ENCODE results near the gene KIAA0232. TPM values are rescaled to one million over a fixed set of nuclear protein-coding genes. Genes with fewer than 3 reads are reported as not detected.

The KIAA0232 gene
- total and polyA plus RNA-seq, 4 donors: 8.9 to 34.4 (median 18.5) TPM

GRCh38 chr4:6825403-6825802 is 42.9 kb downstream of the KIAA0232 start:
- Histone ChIP-seq H3K9me3 (ENCODE audit: control insufficient read depth in 4 of 4, low read length in 3 of 4) (peaks cover 0 to 4% (median 1%) of the 10 kb centered on the region in 4 donors), H3K36me3 (ENCODE audit: control insufficient read depth in 4 of 4, insufficient read depth in 3 of 4, low read depth in 1 of 4, low read length in 3 of 4) (peaks cover 0 to 18% (median 5%) of the 10 kb centered on the region in 4 donors), H3K9ac (ENCODE audit: low read depth in 1 of 2, low read length in 2 of 2) (no peak overlapping the region), H3K27ac (ENCODE audit: low read depth in 1 of 2, low read length in 2 of 2) (no peak overlapping the region), H3K4me1 (ENCODE audit: control insufficient read depth in 4 of 4, insufficient read depth in 4 of 4, low read length in 3 of 4) (no peaks in the 10 kb centered on the region), H3K4me3 (ENCODE audit: low read depth in 1 of 3, low read length in 3 of 3) (no peak overlapping the region), H3K27me3 (ENCODE audit: control insufficient read depth in 4 of 4, insufficient read depth in 4 of 4, low read length in 3 of 4) (no peaks in the 10 kb centered on the region)
- TF ChIP-seq, protein P1, sequence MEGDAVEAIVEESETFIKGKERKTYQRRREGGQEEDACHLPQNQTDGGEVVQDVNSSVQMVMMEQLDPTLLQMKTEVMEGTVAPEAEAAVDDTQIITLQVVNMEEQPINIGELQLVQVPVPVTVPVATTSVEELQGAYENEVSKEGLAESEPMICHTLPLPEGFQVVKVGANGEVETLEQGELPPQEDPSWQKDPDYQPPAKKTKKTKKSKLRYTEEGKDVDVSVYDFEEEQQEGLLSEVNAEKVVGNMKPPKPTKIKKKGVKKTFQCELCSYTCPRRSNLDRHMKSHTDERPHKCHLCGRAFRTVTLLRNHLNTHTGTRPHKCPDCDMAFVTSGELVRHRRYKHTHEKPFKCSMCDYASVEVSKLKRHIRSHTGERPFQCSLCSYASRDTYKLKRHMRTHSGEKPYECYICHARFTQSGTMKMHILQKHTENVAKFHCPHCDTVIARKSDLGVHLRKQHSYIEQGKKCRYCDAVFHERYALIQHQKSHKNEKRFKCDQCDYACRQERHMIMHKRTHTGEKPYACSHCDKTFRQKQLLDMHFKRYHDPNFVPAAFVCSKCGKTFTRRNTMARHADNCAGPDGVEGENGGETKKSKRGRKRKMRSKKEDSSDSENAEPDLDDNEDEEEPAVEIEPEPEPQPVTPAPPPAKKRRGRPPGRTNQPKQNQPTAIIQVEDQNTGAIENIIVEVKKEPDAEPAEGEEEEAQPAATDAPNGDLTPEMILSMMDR (IDR thresholded peaks at IDR 0.05; ENCODE audit: low read depth, low read length, missing input control): no peak
- TF ChIP-seq FOXA2 (IDR thresholded peaks at IDR 0.05): no peak
- 79% methylated on average over 6 of the region's 6 CpGs for WGBS
- DNase-seq (ENCODE audit: low spot score): no peak

GRCh38 chr4:6826781-6827508 is 44.4 kb downstream of the KIAA0232 start:
- WGBS: 90% methylated on average over 9 of the region's 9 CpGs

More at GRCh38 chr4:6826781-6827508, 44.4 kb downstream of the KIAA0232 start:
- no peaks in the 10 kb centered on the region for H3K27me3 ChIP-seq (ENCODE audit: control insufficient read depth in 4 of 4, insufficient read depth in 4 of 4, low read length in 3 of 4)
- H3K27ac ChIP-seq (ENCODE audit: low read depth in 1 of 2, low read length in 2 of 2): no peak overlapping the region
- peaks cover 2 to 20% (median 12%) of the 10 kb centered on the region in 4 donors for H3K36me3 ChIP-seq (ENCODE audit: control insufficient read depth in 4 of 4, insufficient read depth in 3 of 4, low read depth in 1 of 4, low read length in 3 of 4)
- H3K9me3 ChIP-seq (ENCODE audit: control insufficient read depth in 4 of 4, low read length in 3 of 4): no peaks in the 10 kb centered on the region
- no peak for TF ChIP-seq RAD21 (IDR thresholded peaks at IDR 0.05)
- TF ChIP-seq GABPA (IDR thresholded peaks at IDR 0.05 in 1 of 2, conservative IDR thresholded peaks at IDR 0.05 in 1 of 2): no peak
- no peak for TF ChIP-seq HNF4A (conservative IDR thresholded peaks at IDR 0.05)
- TF ChIP-seq YY1 (IDR thresholded peaks at IDR 0.05): no peak
- TF ChIP-seq FOXA2 (IDR thresholded peaks at IDR 0.05): no peak
- TF ChIP-seq JUND (IDR thresholded peaks at IDR 0.05): no peak
- TF ChIP-seq SP1 (IDR thresholded peaks at IDR 0.05): no peak
- TF ChIP-seq ZBTB33 (IDR thresholded peaks at IDR 0.05): no peak
- no peak for TF ChIP-seq ATF3 (IDR thresholded peaks at IDR 0.05)
- no peak for TF ChIP-seq FOXA1 (IDR thresholded peaks at IDR 0.05)
- TF ChIP-seq, protein P1 (IDR thresholded peaks at IDR 0.05; ENCODE audit: low read depth, low read length, missing input control): no peak
- TF ChIP-seq TAF1 (conservative IDR thresholded peaks at IDR 0.05): no peak
- TF ChIP-seq, protein P2, sequence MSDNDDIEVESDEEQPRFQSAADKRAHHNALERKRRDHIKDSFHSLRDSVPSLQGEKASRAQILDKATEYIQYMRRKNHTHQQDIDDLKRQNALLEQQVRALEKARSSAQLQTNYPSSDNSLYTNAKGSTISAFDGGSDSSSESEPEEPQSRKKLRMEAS (IDR thresholded peaks at IDR 0.05): no peak
- no peak for TF ChIP-seq RXRA (IDR thresholded peaks at IDR 0.05)
- no peak for TF ChIP-seq EGR1 (IDR thresholded peaks at IDR 0.05; ENCODE audit: low read depth in 2 of 2)
- TF ChIP-seq REST (IDR thresholded peaks at IDR 0.05): no peak
- TF ChIP-seq HNF4G (IDR thresholded peaks at IDR 0.05): no peak
- TF ChIP-seq NR2F2 (IDR thresholded peaks at IDR 0.05): no peak
- no peak for DNase-seq (ENCODE audit: low spot score)
- no peaks in the 10 kb centered on the region for H3K4me1 ChIP-seq (ENCODE audit: control insufficient read depth in 4 of 4, insufficient read depth in 4 of 4, low read length in 3 of 4)
- H3K4me3 ChIP-seq (ENCODE audit: low read depth in 1 of 3, low read length in 3 of 3): no peak overlapping the region
- no peak overlapping the region for H3K9ac ChIP-seq (ENCODE audit: low read depth in 1 of 2, low read length in 2 of 2)
